ENCODE data around the gene PHF10.

Gene PHF10

GRCh38 chr6:169695131-169695530, 29.2 kb downstream of the PHF10 start:
- TF ChIP-seq CTCF (IDR thresholded peaks at IDR 0.05; ENCODE audit: low read depth, low read length): no peak
- no peak for DNase-seq (ENCODE audit: extremely low read depth, low read depth)

- no peak for TF ChIP-seq CTCF (IDR thresholded peaks at IDR 0.05; ENCODE audit: low read depth, low read length)
- DNase-seq (ENCODE audit: extremely low read depth, low read depth): no peak
Observed at GRCh38 chr6:169692516-169692915, 31.8 kb downstream of the PHF10 start.

- TF ChIP-seq CTCF (IDR thresholded peaks at IDR 0.05; ENCODE audit: low read depth, low read length): no peak
- no peak for DNase-seq (ENCODE audit: extremely low read depth, low read depth)
Observed at GRCh38 chr6:169691260-169691659, 33.0 kb downstream of the PHF10 start.

- TF ChIP-seq CTCF (IDR thresholded peaks at IDR 0.05; ENCODE audit: low read depth, low read length): no peak
- DNase-seq (ENCODE audit: extremely low read depth, low read depth): peak; percentile 92
Observed at GRCh38 chr6:169689287-169689686, 35.0 kb downstream of the PHF10 start.

- DNase-seq (ENCODE audit: extremely low read depth, low read depth): no peak
- no peak for TF ChIP-seq CTCF (IDR thresholded peaks at IDR 0.05; ENCODE audit: low read depth, low read length)
Observed at GRCh38 chr6:169685860-169686259, 38.4 kb downstream of the PHF10 start.

GRCh38 chr6:169684056-169684455, 40.2 kb downstream of the PHF10 start:
- DNase-seq (ENCODE audit: extremely low read depth, low read depth): no peak

GRCh38 chr6:169678342-169678741, 46.0 kb downstream of the PHF10 start:
- DNase-seq (ENCODE audit: extremely low read depth, low read depth): no peak
- TF ChIP-seq CTCF (IDR thresholded peaks at IDR 0.05; ENCODE audit: low read depth, low read length): no peak

More at GRCh38 chr6:169684056-169684455, 40.2 kb downstream of the PHF10 start:
- no peak for TF ChIP-seq CTCF (IDR thresholded peaks at IDR 0.05; ENCODE audit: low read depth, low read length)
